ENCODE data around the gene KRTAP10-7.

- TF ChIP-seq CTCF (IDR thresholded peaks at IDR 0.05) (no peak), POLR2A (IDR thresholded peaks at IDR 0.05) (no peak)
These were observed 2.1 kb downstream of the KRTAP10-7 start for GRCh38 chr21:44602463-44602850.

Measured in right lobe of liver (tissue), 4 donors.